Stimulated activated CD8-positive, alpha-beta memory T cell treated with anti-CD3 and anti-CD28 coated beads, Interleukin-7, amount 100 ng/mL, for 4 hours (primary cell): ENCODE measurements around the gene CCT7.
A peak's percentile ranks its signal among the peaks of the same experiment; 100 is the strongest.
"Not testable (repeated sequence)": the region's sequence is repeated elsewhere in the genome, so short reads cannot be mapped to it uniquely, and the experiment has no call there.

Source experiments
- DNase-seq, 2 donors: peaks; one replicate each; pipeline ENCODE4 v3.0.0-alpha.2; 2020; ENCODE audit warnings: low read depth in 2 of 2

CCT7 gene

DNA sequence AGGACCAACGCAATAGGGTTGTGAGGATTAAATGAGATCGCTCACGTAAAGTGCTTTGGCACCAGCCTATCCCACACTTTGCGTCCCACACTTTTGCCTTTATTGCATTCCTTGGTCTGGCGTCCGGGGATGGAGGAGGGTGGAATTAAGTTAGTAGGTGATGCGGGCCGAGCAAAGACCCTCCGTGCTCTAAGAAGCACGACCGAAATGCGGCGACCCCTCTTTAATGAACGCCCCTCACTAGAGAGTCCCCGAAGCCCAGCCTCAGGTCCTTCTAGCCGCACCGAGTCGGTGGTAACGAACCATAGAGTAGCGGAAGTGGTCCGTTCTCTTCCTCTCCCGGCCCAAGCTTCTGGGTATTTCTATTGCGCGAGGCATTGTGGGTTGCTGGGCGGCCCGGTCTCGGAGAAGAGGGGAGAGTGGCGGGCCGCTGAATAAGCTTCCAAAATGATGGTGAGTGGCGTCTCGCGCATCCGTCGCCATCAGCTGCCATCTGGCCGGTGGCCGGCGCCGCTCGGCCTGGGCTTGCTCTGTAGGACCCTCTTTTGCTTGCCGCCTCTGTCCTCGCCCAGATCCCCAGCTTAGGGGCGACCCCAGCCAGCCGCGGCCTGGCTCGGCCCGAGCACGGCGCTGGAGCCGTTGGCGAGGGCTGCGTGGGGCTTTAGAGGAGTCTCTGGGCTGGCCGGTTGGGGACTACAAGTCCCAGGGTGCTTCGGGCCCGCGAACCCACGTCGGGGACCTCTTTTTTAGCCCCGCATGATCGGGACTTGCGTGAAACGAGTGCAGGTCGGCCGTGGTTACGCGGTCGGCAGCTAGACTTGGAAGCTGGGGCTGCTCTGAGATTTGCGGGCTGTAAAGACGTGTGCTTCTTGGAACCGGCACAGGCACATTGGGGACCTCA lies at the start of gene CCT7:
CCT7 (plus strand) TSS at position 377 of the 901 bp plus-strand sequence; CDS start at position 448, 71 bp downstream.
- DNase-seq, result peak; percentile 81 to 84

DNA sequence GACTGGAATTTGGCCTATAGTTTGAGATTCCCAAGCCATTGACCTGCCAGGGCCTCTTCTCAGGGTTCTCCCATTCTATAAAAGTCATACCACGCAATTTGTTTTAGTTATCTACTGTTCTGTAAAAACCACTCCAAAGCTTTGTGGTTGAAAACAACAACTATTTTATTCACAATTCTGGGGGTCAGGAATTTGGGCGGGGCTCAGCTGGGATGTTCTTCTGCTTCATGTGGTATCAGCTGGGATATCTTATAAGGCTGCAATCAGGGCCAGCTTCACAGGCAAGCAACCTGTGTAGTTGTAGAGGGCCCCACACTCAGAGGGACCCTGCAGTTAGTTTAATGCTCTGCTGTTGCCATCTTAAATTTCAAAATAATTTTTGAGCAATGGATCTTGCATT lies 48.1 kb upstream of the CCT7 start:
- no peak for DNase-seq

DNA sequence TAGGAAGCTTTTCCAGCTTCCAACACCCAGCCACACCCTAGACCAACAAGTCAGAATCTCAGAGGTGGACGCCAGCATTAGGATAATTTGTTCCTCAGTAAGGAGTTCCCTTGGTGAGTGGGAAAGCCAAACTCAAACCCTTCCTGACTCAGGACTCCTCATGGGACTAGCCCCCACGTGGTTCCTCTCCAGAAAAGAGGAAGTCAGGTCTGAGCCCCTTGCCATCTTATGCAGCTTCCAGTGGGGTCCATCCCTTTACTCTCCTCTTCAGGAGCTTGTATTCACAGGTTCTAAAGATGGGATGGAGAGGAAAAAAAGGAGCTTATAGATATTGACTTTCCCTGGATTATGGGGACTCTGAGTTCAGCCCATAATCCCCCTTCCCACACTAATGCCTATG lies 46.6 kb upstream of the CCT7 start:
- no peak for DNase-seq

DNA sequence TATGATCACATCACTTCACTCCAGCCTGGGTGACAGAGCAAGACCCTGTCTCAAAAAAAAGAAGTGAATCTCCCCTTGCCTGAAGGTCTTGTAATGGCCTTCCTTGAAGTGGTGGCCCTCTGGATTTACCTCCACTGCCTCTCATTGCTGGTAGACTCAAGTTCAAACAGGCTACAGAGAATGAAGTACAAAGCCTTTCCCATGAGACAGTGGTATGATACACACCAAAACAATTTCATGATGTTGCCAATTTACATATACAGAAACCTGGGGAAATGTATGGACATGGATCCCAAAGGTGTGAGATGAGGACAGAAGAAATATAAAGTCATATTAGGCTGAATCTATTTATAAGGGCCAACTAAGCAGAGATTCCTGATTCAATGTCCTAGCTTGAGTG lies 36.5 kb upstream of the CCT7 start:
- no peak for DNase-seq

DNA sequence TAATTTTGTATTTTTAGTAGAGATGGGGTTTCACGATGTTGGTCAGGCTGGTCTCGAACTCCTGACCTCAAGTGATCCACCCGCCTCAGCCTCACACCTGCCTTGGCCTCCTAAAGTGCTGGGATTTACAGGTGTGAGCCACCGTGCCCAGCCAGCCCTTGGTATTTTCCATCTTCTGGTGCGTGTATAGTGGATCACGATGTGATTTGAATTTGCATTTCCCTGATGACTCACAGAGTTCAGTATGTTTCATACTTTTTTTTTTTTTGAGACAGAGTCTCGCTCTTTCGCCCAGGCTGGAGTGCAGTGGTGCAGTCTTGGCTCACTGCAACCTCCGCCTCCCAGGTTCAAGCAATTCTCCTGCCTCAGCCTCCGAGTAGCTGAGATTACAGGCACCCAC lies 33.8 kb upstream of the CCT7 start:
- not testable (repeated sequence) for DNase-seq

DNA sequence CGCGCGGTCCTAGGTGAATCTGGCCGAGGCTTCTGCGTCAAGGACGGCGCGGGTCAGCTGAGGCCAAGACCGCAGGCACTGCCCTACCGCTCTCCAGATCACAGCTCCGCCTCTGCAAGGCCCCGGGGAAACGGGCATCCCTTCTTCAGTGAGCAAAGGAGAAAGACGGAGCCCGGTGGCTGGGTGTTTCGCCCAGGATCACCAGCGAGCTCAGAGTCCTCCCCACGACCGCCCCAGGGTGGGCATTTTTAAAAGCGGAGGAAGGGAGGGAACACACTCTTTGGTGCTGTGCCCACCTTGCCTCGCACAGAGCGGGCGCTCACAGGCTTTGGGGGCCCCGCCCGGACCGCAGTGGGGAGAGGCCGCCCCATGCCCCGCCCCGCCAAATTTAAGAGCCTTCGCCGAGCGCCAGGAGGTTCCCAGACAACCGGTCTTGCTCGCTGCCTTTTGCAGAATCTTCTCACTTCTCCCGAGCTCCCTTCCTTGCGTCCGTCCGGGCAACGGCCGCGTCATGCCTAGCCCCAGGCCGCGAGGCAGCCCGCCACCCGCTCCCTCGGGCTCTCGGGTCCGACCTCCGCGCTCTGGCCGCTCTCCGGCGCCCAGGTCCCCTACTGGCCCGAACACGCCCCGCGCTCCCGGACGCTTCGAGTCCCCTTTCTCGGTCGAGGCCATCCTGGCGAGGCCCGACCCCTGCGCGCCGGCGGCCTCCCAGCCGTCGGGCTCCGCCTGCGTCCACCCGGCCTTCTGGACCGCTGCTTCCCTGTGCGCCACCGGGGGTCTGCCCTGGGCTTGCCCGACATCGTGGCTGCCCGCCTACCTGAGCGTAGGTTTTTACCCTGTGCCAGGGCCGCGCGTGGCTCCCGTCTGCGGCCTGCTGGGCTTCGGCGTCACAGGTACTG lies 31.7 kb upstream of the CCT7 start, which contains the start of gene NOTO:
NOTO (plus strand) TSS at position 419 of the 899 bp plus-strand sequence; CDS start at position 512, 93 bp downstream.
- no peak for DNase-seq

DNA sequence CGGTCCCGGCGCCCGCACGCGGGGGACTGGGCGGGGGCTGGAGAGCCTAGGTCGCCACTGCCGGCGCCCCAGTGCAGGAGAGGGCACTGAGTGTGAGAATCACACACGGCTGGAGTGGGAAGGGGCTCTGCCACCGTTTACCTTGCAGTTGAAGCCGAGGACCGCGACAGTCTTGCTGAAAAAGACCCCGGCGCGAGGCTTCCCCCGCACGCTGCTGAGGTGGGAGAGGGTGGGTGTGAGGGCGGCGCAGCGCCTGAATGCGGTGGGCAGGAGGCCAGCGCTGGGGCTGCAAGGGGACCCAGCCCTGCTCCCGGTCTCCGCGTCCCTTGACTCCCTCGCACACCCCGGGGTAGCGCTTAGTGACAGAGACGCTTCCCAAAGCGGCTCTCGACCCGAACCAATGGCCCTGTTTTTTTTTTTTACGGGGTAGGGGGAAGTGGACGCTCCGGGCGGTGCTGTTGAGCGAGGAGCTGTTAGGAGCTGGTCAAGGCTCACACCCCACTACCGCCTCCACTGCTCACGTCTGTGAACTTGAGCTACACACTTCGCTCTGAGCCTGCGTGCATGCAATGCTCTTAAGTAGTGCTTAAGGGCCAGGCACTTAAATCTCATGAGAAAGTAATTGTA lies 30.9 kb upstream of the CCT7 start:
- no peak for DNase-seq

DNA sequence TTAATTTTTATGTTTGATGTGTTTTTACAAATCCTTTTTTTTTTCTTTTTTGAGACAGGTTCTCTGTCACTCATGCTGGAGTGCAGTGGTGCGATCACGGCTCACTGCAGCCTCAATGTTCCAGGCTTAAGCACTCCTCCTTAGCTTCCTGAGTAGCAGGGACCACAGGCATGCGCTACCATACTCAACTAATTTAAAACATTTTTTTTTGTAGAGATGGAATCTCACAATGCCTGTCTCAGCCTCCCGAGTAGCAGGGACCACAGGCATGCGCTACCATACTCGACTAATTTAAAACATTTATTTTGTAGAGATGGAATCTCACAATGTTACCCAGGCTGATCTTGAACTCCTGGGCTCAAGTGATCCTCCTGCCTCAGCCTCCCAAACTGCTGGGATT lies 28.5 kb upstream of the CCT7 start:
- DNase-seq, result no peak

DNA sequence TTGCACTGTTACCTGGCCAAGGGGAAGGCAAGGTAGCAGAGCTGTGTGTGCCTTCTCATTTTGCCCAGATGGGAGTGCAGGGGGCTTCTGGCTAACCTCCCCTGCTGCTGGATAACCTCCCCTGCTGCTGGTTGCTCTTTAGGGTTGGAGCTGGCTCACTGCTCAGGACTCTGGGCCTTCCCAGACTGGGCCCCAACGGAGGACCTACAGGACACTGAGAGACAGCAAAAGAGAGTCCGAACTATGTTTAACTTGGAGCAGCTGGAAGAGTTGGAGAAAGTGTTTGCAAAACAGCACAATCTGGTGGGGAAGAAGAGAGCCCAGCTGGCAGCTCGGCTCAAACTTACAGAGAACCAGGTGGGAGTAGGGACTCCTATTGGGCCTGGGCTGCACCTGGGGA lies 25.9 kb upstream of the CCT7 start:
- no peak for DNase-seq

DNA sequence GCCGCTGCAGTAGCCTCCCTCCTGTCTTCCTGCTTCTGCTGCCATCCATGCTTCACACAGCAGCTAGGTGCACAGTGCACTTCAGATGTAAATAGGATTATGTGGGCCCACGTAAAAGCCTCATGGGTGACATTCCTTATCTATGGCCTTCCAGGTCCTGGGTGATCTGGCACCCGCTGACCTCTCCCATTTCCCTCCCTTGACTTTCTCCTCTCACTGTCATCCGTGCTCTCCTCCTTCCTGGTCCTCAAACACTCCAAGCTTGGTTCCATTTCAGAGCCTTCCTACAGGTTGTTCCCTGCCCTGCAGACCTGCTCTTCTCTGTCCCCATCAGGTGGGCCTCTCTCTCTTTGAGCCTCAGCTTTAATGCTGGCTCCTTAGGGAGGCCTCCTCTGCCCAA lies 24.1 kb upstream of the CCT7 start:
- DNase-seq, result no peak

DNA sequence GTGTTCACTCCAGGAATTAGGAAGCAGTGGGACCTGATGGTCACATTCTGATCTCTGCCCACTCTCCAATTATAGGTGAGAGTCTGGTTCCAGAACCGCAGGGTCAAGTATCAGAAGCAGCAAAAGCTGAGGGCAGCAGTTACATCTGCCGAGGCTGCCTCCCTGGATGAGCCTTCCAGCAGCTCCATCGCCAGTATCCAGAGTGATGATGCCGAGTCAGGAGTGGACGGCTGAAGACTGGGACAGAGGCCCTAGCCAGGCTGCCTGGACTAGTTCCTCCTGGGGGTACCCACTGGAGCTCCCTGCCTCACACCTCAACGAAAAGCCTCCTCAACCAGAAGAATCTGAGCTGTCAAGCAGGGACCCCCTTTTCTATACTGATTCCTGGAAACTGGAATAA lies 23.4 kb upstream of the CCT7 start:
- no peak for DNase-seq

DNA sequence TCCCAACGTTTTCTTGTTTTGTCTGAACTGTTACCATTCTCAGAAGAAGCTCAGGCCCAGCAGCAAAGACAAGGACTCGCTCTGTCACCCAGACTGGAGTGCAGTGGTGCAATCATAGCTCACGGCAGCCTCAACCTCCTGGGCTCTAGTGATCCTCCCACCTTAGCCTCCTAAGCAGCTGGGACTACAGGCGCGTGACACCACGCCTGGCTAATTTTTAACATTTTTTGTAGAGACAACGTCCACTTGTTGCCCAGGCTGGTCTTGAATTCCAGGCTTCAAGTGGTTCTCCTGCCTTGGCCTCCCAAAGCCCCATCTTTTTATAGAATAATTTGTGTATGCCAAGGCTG lies 22.0 kb upstream of the CCT7 start:
- DNase-seq, result no peak

DNA sequence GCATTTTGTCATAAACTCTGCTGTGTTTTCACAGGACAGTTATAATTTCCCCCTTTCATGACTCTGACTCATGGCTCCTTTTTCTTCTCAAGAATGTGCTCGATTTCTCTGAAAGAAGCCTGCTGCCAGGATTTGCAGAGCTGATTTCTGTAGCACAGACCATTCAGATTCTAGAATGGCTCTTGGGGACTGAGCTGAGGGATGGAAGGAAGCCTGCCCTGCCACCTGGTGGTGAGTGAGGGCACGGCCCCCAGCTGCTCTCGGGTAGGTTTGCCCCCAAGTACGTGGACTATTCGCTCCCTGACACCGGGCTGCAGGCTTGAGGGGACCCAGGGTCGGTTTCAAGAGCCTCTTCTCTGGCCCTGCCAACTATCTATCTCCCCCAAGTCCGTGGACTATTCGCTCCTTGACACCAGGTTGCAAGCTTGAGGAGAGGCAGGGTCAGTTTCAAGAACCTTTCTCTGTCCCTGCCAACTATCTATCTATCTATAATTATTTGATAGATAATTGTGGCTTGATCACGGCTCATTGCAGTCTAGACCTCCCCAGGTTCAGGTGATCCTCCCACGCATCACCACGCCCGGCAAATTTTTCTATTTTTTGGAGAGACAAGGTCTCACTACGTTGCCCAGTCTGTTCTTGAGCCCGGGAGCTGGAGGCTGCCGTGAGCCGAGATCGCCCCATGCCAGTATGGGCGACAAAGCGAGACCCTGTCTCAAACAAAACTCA lies 21.5 kb upstream of the CCT7 start:
- peak; percentile 45 to 58 for DNase-seq

DNA sequence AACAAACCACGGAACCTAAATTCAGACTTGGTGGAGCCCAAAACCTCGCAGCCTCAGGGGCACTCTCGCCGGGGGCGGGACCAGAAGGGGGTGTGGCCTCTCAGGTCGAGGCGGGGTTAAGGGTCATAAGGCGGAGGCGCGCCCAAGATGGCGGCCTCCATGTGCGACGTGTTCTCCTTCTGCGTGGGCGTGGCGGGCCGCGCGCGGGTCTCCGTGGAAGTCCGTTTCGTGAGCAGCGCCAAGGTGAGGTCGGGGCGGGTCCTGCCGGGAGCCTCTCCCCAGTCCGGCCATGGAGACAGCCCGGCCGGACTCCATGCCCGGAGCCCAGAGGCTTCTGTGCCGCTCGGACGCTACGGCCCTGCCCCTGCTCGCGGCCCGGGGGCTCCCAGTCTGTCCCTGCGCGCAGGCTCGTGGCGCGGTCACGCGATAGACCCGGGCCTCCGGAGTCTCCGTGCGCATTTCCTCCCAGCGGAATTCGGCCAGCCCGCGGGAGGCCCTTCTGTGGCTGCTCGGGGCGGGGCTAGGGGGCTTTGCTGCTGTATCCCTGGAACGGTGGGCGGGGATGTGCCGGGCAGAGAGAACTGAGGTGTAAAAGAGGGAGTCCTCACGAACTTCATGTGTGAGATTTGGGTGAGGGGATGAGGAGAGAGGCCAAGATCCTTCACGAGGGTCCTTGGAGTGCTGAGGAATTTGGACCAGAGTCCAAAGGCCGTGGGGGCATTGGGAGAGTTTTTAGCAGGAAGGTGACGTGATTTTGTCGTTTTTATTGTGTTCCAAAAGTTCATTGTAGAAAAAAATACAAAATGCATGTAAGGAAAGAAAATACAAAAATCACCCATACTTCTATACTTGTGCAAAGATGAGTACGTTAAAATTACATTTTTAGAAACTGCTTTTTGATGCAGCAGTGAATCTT lies 19.7 kb upstream of the CCT7 start, which contains the start of gene SMYD5:
SMYD5 (plus strand) TSS at position 126 of the 916 bp plus-strand sequence; CDS start at position 148, 22 bp downstream.
- peak; percentile 84 to 87 for DNase-seq

DNA sequence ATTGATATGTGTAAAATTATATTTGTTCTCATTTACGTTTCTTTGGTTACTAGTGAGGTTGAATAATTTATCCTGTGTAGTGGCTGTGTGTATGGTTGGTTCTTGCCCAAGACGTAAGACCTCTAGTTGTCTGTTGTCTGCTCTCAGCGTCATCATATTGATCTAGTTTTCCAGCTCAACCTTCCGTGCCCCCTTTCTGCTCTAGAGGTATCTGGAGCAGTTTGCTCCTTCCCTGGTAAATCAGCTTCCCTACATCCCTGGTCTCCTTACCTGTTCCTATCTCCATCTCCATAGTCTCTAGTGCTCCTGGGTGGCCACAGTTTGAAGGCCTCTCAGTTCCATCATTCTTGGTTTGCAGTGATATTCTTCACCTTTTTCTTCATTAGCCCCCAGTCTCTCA lies 18.9 kb upstream of the CCT7 start:
- no peak for DNase-seq

DNA sequence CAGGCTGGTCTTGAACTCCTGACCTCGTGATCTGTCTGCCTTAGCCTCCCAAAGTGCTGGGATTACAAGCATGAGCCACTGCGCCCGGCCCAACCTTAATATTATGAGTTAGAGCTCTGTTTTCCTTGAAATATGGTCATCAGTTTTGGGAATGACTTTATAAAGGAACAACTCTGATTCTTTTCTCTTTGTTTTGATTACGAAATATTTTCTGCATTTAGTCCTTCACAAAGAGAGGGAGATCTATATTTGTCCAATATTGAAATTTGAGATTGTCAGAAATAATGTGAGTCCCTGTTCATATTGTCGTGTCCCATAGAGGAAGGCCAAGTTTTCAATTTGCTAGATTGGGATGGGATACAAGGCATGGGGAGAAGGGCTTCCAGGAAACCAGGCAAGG lies 16.9 kb upstream of the CCT7 start:
- no peak for DNase-seq

DNA sequence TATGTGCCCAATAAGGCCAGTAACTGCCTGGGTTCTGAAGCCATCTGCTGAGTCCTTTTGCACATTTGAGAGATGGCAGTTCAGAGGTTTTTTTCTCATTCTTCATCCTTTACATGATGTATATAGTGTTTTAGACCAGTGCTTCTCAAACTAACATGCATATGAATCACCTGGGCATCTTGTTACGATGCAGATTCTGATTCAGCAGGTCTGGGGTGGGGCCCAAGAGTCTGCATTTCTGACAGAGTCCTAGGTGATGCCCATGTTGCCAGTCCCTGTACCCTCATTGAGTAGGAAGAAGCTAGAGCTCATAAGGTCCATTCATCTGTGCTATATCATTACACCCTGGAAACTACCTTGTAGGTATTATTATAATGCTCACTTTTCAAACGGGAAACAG lies 16.3 kb upstream of the CCT7 start:
- DNase-seq, result no peak

DNA sequence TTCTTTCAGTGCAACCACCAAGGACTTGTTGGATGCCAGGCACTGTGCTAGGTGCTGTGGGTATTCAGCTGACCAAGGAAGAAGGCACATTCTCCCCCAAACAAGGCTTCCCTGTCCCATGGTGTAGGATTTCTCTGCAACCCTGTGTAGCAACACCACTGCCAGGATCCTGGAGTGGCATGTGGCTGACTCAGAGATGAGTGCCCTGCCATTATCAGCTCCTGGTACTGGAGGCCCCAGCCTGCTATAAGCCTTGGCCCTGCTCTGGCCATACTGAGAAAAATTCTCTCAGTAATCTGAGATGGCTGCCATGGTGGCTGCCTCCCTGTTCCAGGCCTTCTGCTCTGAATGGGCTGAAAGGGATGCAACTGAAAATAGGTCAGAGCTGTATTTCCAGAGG lies 15.8 kb upstream of the CCT7 start:
- DNase-seq, result no peak

DNA sequence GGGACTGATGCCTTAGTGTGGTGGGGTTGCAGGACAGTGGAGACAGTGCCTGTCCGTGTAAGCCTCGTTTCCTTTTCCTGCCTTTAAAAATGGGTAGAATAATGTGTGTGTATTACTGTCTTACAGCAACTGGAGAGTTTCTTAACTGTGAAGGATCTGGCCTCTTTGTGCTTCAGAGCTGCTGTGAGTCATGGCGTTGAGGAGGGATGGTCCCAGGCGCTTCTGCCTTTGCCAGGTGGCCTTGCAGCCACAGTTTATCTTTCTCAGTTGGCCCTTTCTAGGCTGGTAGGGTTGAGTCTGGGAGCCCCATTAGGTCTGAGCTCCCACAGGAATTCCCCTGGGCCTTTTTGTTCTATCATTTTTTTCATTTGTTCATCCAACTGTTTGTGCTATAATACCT lies 10.3 kb upstream of the CCT7 start:
- no peak for DNase-seq
